GM21381 (cell line): ENCODE measurements around the gene TRIO.

ENCODE experiments used
- ATAC-seq: cut with Tn5 transposase; IDR thresholded peaks from one replicate; pipeline ENCODE4 v1.9.1; 2021; ENCODE audit warnings: mild to moderate bottlenecking, moderate library complexity; ENCODE audit not compliant: unreplicated experiment

TRIO gene

GRCh38 chr5:14145435-14146334 lies 2.5 kb downstream of the TRIO start:
- ATAC-seq, result no peak

GRCh38 chr5:14146725-14147124 lies 3.6 kb downstream of the TRIO start:
- ATAC-seq, result no peak

- no peak for ATAC-seq
Observed at GRCh38 chr5:14147210-14147609, 4.1 kb downstream of the TRIO start.

GRCh38 chr5:14148483-14148882 lies 5.3 kb downstream of the TRIO start:
- no peak for ATAC-seq

GRCh38 chr5:14148890-14149671 lies 5.9 kb downstream of the TRIO start:
- peak; percentile 25 for ATAC-seq

GRCh38 chr5:14149672-14150274 lies 6.6 kb downstream of the TRIO start:
- no peak for ATAC-seq

- no peak for ATAC-seq
Observed at GRCh38 chr5:14151416-14151815, 8.3 kb downstream of the TRIO start.

- no peak for ATAC-seq
Observed at GRCh38 chr5:14153071-14153864, 10.1 kb downstream of the TRIO start.

GRCh38 chr5:14153932-14154731 lies 11.0 kb downstream of the TRIO start:
- ATAC-seq, result peak; percentile 36

GRCh38 chr5:14155075-14155474 lies 11.9 kb downstream of the TRIO start:
- ATAC-seq, result peak; percentile 56

GRCh38 chr5:14155739-14156138 lies 12.6 kb downstream of the TRIO start:
- ATAC-seq, result no peak

- ATAC-seq, result peak; percentile 4
Observed at GRCh38 chr5:14156290-14156649, 13.1 kb downstream of the TRIO start.

GRCh38 chr5:14156650-14157492 lies 13.7 kb downstream of the TRIO start:
- ATAC-seq, result peak; percentile 54

- ATAC-seq, result no peak
Observed at GRCh38 chr5:14157493-14157782, 14.3 kb downstream of the TRIO start.

- no peak for ATAC-seq
Observed at GRCh38 chr5:14158890-14159666, 15.9 kb downstream of the TRIO start.

GRCh38 chr5:14161825-14162556 lies 18.8 kb downstream of the TRIO start:
- ATAC-seq, result no peak

- no peak for ATAC-seq
Observed at GRCh38 chr5:14164164-14165163, 21.3 kb downstream of the TRIO start.
